HK-2 (cell line): ENCODE data around the gene DUOXA1.
"Not testable (repeated sequence)": the region's sequence is repeated elsewhere in the genome, so short reads cannot be mapped to it uniquely, and the experiment has no call there.

Experiments used
- DNase-seq: peaks from one replicate; pipeline ENCODE4 v3.0.0-alpha.2; 2018; ENCODE audit not compliant: unreplicated experiment

The DUOXA1 gene

GRCh38 chr15:45112591-45113379 lies 16.9 kb downstream of the DUOXA1 start:
- DNase-seq: no peak

GRCh38 chr15:45112143-45112590 lies 17.5 kb downstream of the DUOXA1 start:
- no peak for DNase-seq

- DNase-seq: no peak
These were observed 18.1 kb downstream of the DUOXA1 start for GRCh38 chr15:45111390-45112142.

- no peak for DNase-seq
These were observed 19.3 kb downstream of the DUOXA1 start for GRCh38 chr15:45110256-45110820.

- no peak for DNase-seq
These were observed 21.6 kb downstream of the DUOXA1 start for GRCh38 chr15:45107941-45108630.

DNA sequence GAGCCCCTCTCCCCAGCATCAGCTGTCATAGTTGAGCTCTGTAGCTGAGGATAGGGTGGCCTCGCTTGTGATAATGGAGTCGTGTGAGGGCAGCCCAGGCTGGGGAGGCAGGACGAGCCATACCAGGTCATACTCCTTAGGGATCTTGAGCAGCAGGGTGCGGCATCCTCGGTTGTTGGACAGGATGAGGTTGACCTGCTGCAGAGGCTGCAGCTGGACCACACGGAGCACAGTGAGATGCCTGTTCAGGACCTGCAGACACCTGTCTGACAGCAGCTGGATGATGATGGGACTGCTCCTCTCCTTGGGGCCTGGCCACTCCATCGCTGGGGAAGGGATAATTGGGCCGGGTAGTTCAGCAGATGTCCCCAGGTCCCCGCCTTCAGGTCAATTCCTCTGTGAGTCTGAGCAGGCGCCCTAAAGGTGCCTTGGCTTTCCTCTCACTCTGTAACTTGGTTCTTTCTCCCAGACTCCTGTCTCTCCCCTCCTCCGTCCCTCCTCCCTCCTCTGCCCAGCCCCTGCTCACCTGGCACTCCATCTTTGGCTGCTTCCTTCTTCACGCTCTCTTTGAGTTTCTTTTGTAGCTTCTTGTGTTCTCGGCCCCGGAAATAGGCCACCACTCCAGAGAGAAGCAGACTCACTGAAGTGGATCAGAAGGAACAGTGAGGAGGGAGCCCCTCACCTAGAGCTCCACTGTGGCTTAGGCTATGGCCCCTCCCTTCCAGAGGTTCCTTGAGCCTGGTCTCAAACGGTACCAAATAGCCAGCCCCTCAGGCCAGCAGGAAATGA lies 23.5 kb downstream of the DUOXA1 start:
- no peak for DNase-seq

- DNase-seq: no peak
These were observed 24.1 kb downstream of the DUOXA1 start for GRCh38 chr15:45105586-45105985.

DNA sequence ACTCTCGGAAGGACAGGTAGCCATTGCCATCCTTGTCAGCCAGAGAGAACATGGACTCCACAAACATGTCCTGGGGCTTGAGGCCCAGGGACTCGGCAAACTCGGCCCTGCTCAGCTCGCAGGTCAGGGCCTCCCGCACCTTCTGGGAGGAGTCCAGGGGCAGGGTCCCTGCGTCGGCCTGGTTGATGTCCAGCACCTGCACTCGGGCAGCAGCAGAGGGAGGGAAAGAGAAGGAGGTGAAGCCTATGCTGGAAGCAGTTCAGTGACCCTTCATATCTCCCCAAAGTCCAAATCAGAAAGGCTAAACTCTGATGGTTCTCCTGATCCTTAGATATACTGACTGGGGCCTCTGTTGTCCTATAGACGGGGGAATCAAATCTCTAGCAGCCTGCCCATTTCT lies 25.5 kb downstream of the DUOXA1 start:
- DNase-seq: not testable (repeated sequence)

GRCh38 chr15:45102226-45102625 lies 27.5 kb downstream of the DUOXA1 start:
- DNase-seq: no peak

DNA sequence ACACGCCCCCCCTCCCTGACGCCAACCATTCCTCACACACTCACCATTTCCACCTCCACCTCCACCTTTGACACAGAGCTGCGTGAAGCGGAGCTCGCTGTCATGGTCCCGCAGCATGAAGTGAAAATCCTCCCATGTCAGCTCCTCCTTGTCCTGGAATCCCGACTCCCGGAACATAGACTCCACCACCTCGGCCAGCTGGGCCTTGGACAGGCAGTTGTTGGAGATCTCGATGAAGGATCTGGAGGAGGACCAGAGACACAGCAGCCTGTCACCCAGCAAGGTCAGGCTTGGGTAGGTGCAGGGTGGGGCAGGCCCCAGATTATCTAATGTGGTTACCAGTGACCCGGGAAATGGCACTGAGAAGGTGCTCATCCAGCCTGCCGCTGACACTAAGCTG lies 27.9 kb downstream of the DUOXA1 start:
- DNase-seq: no peak

- DNase-seq: no peak
These were observed 28.6 kb downstream of the DUOXA1 start for GRCh38 chr15:45100884-45101625.

DNA sequence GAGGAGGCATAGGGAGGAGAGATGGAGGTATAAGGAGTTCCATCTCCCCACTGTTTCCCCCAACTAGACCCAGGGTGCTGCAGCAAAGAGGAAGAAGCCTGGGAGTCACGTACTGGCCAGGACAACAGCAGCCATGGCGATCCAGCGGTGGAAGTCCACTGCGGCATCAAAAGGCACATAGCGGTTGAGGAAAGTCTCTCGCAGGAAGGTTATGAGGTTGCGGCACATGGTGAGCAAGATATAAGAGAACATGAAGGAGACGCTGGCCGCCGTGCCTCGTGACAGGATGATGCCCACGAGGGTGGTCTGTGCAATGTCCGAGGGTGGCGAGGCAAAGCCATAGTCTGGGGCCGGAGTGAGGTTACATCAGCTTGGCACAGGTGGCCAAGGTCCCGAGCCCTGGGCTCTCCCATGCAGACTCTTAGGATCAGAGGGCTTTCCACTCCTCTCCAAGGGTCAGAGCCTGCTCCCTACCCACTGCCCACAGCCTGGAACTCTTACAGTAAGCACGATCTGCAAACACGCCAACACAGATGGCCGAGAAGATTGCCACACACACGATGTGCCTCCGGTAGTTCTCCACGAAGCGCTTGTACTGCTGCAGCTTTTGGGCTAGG lies 30.0 kb downstream of the DUOXA1 start:
- DNase-seq: no peak

- no peak for DNase-seq
These were observed 32.2 kb downstream of the DUOXA1 start for GRCh38 chr15:45097466-45097865.

DNA sequence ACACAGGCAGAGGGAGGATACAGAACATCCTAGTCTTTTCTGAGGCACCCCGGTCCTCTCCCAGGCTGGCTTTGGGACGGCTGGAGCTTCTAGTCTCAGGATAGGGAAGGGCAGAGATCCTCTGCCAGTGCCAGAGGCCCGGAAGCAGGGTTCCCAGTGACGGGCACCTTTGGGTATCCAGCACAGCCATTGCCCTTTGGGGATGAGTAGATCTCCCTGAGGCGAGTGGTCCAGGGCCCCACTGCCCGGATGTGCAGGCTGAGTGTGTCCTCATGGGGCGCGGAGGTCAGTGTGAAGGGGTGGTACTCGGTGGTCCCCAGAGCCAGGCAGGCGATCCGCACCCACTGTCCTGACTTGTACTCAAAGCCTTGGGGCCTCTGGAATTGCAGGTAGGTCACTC lies 34.0 kb downstream of the DUOXA1 start:
- no peak for DNase-seq

DNA sequence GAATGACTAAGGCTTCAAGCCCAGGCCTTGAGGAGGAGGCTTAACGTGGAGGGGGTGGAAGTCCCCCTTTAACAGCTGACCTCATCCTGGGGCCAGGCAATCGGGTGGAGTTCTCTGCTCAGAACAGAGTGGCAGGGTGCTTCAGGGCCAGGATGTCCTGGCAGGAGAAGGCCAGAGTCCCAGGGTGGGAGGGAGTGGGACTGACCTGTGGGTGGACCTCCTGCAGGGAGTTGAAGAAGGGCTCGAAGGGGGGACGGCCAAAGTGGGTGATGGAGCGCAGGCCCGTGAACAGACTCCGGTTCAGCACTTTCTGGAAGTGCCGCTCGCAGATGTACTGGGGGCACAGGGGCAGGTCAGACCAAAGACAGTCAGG lies 35.3 kb downstream of the DUOXA1 start:
- DNase-seq: no peak

DNA sequence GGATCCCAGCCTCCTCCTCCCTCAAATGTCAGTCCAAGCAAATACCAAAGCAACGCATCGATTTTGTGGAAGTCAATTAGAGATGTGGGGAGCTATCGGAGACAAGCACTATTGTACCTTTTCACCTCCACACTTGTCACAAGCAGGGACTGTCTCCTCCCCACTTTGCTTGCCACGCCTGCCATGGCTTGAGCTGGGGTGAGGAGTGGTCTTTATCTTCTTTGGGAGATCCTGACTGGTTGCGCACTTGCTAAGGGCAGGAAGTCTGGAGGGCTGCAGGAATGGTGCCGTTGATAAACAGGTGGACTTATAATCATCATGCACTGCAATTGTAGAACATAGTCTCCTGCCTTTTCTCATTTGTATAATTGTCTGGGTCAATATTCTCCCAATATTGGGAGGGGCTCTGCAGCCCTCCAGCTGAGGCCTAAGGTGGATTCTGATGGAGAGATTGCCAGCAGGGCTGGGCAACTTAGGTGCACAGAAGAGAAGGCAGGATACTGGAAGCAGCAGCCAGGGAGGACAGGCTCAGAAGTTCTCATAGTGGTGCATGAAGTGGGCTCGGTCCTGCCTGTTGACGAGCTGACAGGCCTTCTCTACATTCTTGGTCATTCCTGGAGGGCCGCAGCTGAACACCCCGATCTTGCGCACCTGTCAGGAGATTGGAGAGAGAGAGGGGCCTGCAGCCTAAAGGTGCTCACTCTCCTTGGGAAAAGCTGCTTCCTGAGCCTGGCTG lies 35.9 kb downstream of the DUOXA1 start:
- no peak for DNase-seq

- DNase-seq: no peak
These were observed 36.7 kb downstream of the DUOXA1 start for GRCh38 chr15:45093013-45093412.

DNA sequence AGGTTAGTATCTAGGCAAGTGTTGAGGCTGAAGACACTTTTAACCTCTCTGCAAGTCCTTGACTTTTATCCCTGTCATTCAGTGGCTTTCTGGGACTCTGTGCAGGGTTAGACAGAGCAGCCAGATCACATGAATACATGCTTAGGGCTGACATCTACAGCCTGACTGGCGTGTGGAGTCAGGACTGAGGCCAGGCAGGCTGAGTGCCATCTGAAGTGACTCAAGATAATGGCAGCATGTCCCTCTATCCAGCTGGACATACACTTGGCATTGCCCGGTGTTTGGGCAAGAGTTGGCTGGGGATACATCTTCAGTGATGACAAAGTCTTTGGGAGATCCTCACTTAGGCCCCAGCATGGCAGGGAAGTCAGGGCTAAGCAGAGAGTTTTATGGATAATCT lies 38.1 kb downstream of the DUOXA1 start:
- no peak for DNase-seq

- DNase-seq: no peak
These were observed 38.5 kb downstream of the DUOXA1 start for GRCh38 chr15:45091161-45091560.
